HG03280 (cell line): ENCODE results near the gene KCNJ8.

Source experiments
- ATAC-seq: cut with Tn5 transposase; IDR thresholded peaks from one replicate; pipeline ENCODE4 v1.9.1; 2021; ENCODE audit warnings: mild to moderate bottlenecking, moderate library complexity; ENCODE audit not compliant: unreplicated experiment

KCNJ8 gene

DNA sequence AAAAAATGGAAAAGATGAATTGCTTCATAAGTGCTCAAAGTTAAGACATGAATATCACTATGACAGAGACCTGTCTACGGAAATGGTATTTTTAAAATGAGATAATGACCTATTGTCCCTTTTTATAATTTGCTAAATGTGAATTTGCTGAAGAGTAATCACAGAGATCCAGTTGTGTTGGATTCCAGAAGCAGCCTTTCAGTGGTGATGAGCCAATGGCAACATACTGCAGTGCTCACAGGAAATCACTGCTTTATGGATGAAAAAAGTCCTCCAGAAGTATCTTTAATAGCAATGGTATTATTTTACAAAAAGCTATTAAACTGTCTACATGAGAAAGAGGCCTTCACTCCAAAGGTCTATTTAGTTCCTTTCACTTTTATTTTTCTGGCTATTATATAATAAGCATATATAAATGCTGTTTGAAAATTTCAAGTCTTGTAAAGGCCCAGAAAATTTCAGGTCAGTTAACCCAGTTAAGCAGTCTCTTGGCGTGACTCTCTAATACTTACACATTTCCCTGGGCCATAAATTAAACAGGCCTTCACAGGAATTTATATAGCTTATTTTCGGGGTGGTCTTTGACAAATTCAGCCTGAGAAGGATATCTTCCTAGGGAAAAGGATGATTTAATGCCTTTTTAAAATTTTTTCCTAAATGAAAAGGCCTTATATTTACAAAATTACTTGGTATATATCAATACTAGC is 55.4 kb downstream of the KCNJ8 start:
- no peak for ATAC-seq

DNA sequence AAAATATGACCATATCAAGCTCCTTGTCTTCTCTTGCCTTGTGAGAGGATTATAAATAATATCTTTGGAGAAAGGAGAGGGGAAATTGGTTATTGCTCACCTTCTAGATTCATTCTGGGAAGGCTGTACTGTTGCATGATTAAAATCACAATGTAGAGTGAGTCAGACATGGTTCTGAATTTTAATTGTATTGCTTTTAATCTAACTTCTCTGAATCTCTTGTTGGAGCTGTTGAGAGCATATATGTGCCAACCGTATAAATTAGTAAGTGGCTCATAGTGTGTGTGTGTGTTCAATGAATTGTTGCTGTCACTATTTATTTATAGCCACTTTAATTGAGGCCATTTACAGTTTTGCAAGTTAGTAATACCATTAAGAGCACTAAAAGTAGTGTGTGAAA is 56.1 kb downstream of the KCNJ8 start:
- no peak for ATAC-seq

DNA sequence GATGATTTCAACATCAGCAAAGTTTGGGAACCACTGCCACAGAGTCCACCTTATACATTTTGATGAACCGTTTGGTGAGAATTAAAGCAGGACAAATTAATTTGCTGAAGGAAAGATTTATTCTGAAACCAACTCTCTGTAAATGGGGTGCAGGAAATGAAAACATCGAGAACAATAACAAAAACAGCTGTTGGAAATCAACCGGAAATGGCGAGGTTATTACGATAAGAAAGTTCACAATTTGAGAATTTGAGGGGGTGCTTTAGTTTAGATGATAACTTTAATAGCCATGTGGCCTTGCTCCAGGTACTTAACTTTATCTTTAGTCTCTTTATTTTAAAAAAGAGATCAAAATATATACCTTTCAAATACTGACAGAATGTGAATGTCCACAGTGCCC is 56.7 kb downstream of the KCNJ8 start:
- ATAC-seq = no peak

DNA sequence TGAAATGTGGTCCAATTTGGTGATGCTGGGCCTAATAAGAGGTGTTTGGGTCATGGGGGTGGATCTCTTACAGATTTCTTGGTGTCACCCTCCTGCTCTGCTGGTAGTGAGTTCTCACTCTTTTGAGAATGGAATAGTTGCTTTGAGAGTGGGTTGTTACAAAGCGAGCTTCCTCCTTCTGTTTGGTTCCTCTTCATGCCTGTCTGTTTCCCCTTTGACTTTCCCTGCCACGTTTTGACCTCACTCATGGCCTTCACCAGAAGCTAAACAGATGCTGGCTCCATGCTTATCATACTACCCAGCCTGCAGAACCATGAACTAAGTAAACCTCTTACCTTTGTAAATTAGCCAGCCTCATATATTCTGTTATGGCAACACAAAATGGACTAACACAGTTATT is 59.1 kb downstream of the KCNJ8 start:
- no peak for ATAC-seq
